ENCODE measurements around the gene ASB2.

The ASB2 gene

GRCh38 chr14:93999573-93999972 lies 23.2 kb upstream of the ASB2 start:
- no peak for DNase-seq

- no peak for DNase-seq
Measured at GRCh38 chr14:93998871-93999403, 22.6 kb upstream of the ASB2 start.

- no peak for DNase-seq
Measured at GRCh38 chr14:93997916-93998870, 21.8 kb upstream of the ASB2 start.

GRCh38 chr14:93997082-93997481 lies 20.7 kb upstream of the ASB2 start, which contains the start of gene CCDC197:
CCDC197 (plus strand) TSS chr14:93997301; CDS start chr14:93998132, 831 bp downstream.
- no peak for DNase-seq

- DNase-seq, result no peak
Measured at GRCh38 chr14:93996130-93996695, 19.8 kb upstream of the ASB2 start.

GRCh38 chr14:93994919-93995682 lies 18.7 kb upstream of the ASB2 start:
- DNase-seq, result no peak

GRCh38 chr14:93993382-93993781 lies 17.0 kb upstream of the ASB2 start:
- DNase-seq, result no peak

- no peak for DNase-seq
Measured at GRCh38 chr14:93991649-93992048, 15.3 kb upstream of the ASB2 start.

- DNase-seq, result no peak
Measured at GRCh38 chr14:93991212-93991611, 14.8 kb upstream of the ASB2 start.

- DNase-seq, result no peak
Measured at GRCh38 chr14:93989939-93990338, 13.6 kb upstream of the ASB2 start.

GRCh38 chr14:93987815-93988476 lies 11.6 kb upstream of the ASB2 start:
- DNase-seq, result no peak

- no peak for DNase-seq
Measured at GRCh38 chr14:93987376-93987775, 11.0 kb upstream of the ASB2 start.

- DNase-seq, result no peak
Measured at GRCh38 chr14:93986955-93987354, 10.6 kb upstream of the ASB2 start.

GRCh38 chr14:93984987-93985410 lies 8.6 kb upstream of the ASB2 start:
- peak in 1 of 2 donors; percentile 29 for DNase-seq

GRCh38 chr14:93984070-93984469 lies 7.7 kb upstream of the ASB2 start:
- DNase-seq, result no peak

- no peak for DNase-seq
Measured at GRCh38 chr14:93982230-93983007, 6.0 kb upstream of the ASB2 start.

GRCh38 chr14:93981316-93982229 lies 5.2 kb upstream of the ASB2 start:
- no peak for DNase-seq

- DNase-seq, result no peak
Measured at GRCh38 chr14:93980456-93981201, 4.3 kb upstream of the ASB2 start.

- DNase-seq, result no peak
Measured at GRCh38 chr14:93978735-93979134, 2.4 kb upstream of the ASB2 start.
